Neural progenitor cell (in vitro differentiated cells): ENCODE measurements around the gene BBX.

ENCODE experiments used
- CTCF ChIP-seq: fragments of 200-600 bp; sonication (generic); IDR thresholded peaks from 2 replicates; pipeline ENCODE4 v1.5.1; 2017; ENCODE audit warnings: antibody characterized with exemption, mild to moderate bottlenecking
- EZH2phosphoT487 ChIP-seq: fragments of 200-600 bp; sonication (generic); IDR thresholded peaks from 2 replicates; pipeline ENCODE4 v1.6.1; 2017; ENCODE audit warnings: antibody characterized with exemption

- TF ChIP-seq CTCF, result no peak
- no peak for TF ChIP-seq EZH2phosphoT487
Observed at GRCh38 chr3:107842940-107843339, 320.2 kb downstream of the BBX start.
